Activated CD4-positive, CD25-positive, alpha-beta regulatory T cell treated with anti-CD3 and anti-CD28 coated beads, Interleukin-2, amount 50 U/mL, for 24 hours (primary cell): ENCODE data around the gene TNNI2.

Experiments
- ATAC-seq, 2 donors: fragments of 150-1000 bp; cut with Tn5 transposase; one replicate each; pipeline ENCODE4 v1.10.0; 2021; ENCODE audit warnings: mild to moderate bottlenecking in 1 of 2, moderate library complexity in 1 of 2

The TNNI2 gene

DNA sequence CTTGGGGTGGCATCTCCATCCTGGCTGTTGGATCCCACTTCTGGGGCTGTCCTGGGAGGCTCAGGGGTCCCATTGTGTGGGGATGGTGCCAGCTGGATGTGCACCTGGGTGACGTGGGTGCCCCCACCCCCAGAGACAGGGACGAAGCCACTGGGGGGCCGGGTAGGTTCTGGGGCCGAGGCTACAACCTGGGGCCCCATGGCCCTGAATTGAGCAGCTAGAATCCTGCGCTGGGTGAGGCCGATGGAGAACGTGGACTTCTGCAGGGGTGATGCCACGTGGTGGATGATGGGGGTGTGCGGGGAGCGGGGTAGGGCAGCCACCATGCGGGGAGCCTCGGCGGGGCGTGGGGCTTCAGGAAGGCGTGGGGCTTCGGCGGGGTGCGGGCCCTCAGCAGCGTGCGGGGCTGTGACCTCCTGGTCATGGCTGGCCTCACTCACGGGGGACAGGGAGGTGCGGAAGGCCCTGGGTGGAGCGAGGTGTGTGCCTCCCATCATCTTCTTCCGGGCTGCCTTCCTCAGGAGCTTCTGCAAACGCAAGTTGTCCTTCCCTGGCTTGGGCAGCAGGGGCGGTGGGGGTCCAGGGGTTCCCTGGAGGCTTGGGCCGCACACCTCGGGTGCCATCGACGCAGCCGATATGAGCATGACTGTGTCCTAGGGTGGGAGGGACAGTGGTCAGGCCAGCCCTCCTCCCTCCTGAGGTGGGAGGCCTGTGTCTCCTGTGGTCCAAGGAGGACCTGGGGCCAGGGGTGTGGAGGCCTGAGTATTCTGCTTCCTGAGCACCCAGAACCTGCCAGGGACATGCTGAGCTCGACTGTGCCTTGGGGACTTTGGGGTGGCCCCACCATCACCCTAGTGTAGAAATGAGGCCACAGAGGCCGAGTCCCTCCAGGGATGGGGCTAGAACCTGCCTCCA is 51.4 kb downstream of the TNNI2 start:
- ATAC-seq, result no peak
